IMR-90 (cell line): ENCODE results near the gene C1orf159. TPM values are rescaled to one million over a fixed set of nuclear protein-coding genes. Genes with fewer than 3 reads are reported as not detected.
A peak's percentile ranks its signal among the peaks of the same experiment; 100 is the strongest.

Source experiments
- ATAC-seq: fragments of 200-7000 bp; cut with Tn5 transposase; 2 replicates; pipeline ENCODE4 v1.9.1; 2020; ENCODE audit warnings: low read depth, mild to moderate bottlenecking, moderate library complexity
- BruUV-seq: library from RNA; stranded (reverse); fragments of 400-500 nt; replicated peaks from 2 replicates; lab custom pipeline; 2021; lab: Mats Ljungman, UMichigan
- CTCF ChIA-PET: fragments of 300-600 bp; formaldehyde crosslinking; extraction: SDS; loops from one replicate; lab custom pipeline; 2021; ENCODE audit warnings: antibody characterized with exemption; lab: Yijun Ruan, JAX
- POLR2A ChIA-PET: fragments of 300-600 bp; sonication (Branson Sonifier 250); formaldehyde crosslinking; loops from one replicate; lab custom pipeline; 2022; ENCODE audit warnings: antibody characterized with exemption; ENCODE audit not compliant: unreplicated experiment; lab: Charles Lee
- DNase-seq: peaks from one replicate; pipeline ENCODE4 v3.0.0; 2013
- H2AFZ ChIP-seq: replicated peaks from 2 replicates; pipeline ENCODE3; 2013; ENCODE audit warnings: low read length, mild to moderate bottlenecking; ENCODE audit not compliant: poor library complexity
- H2AK5ac ChIP-seq: 2 replicates; pipeline ENCODE4 v1.6.1; 2013; ENCODE audit warnings: low read depth, low read length, inconsistent platforms
- H2AK9ac ChIP-seq: replicated peaks from 2 replicates; pipeline ENCODE3; 2013; ENCODE audit warnings: mild to moderate bottlenecking, low read depth, low read length, moderate library complexity; ENCODE audit not compliant: poor library complexity
- H2BK120ac ChIP-seq: 2 replicates; pipeline ENCODE4 v1.6.1; 2013; ENCODE audit warnings: low read depth, low read length, inconsistent platforms
- H2BK15ac ChIP-seq: 3 replicates; pipeline ENCODE4 v1.6.1; 2013; ENCODE audit warnings: low read depth, low read length, inconsistent platforms
- H2BK20ac ChIP-seq: 2 replicates; pipeline ENCODE4 v1.6.1; 2013; ENCODE audit warnings: low read depth, mild to moderate bottlenecking, inconsistent platforms, low read length, moderate library complexity
- H2BK5ac ChIP-seq: 2 replicates; pipeline ENCODE4 v1.6.1; 2013; ENCODE audit warnings: mild to moderate bottlenecking, low read depth, low read length, inconsistent platforms; ENCODE audit not compliant: poor library complexity, severe bottlenecking
- H3K14ac ChIP-seq: replicated peaks from 2 replicates; pipeline ENCODE4 v1.6.1; 2013; ENCODE audit warnings: low read depth, low read length, inconsistent platforms
- H3K18ac ChIP-seq: 2 replicates; pipeline ENCODE4 v1.6.1; 2013; ENCODE audit warnings: low read depth, low read length, control low read depth
- H3K23ac ChIP-seq: 2 replicates; pipeline ENCODE4 v1.6.1; 2013; ENCODE audit warnings: low read depth, low read length, inconsistent platforms
- H3K27ac ChIP-seq: 2 replicates; pipeline ENCODE4 v1.5.1; 2013; ENCODE audit warnings: mild to moderate bottlenecking, control low read depth, low read length; ENCODE audit not compliant: insufficient read depth
- H3K27me3 ChIP-seq: 2 replicates; pipeline ENCODE4 v1.6.1; 2013; ENCODE audit warnings: low read length; ENCODE audit not compliant: control insufficient read depth, insufficient read depth
- H3K36me3 ChIP-seq: 2 replicates; pipeline ENCODE4 v1.6.1; 2013; ENCODE audit warnings: low read length, mixed read lengths; ENCODE audit not compliant: control insufficient read depth, insufficient read depth
- H3K4ac ChIP-seq: 2 replicates; pipeline ENCODE4 v1.6.1; 2013; ENCODE audit warnings: low read depth, low read length, inconsistent platforms
- H3K4me1 ChIP-seq: 2 replicates; pipeline ENCODE4 v1.6.1; 2013; ENCODE audit warnings: low read length, mixed read lengths; ENCODE audit not compliant: control insufficient read depth, insufficient read depth
- H3K4me2 ChIP-seq: 2 replicates; pipeline ENCODE4 v1.6.1; 2013; ENCODE audit warnings: low read depth, mild to moderate bottlenecking, control low read depth, low read length, moderate library complexity
- H3K4me3 ChIP-seq: 2 replicates; pipeline ENCODE4 v1.5.1; 2013; ENCODE audit warnings: low read depth, mild to moderate bottlenecking, control low read depth, low read length, moderate library complexity; ENCODE audit not compliant: insufficient read depth
- H3K56ac ChIP-seq: 2 replicates; pipeline ENCODE4 v1.6.1; 2013; ENCODE audit warnings: low read length, inconsistent platforms; ENCODE audit not compliant: insufficient read depth; ENCODE audit errors: extremely low read depth
- H3K79me1 ChIP-seq, 2 experiments: 2 replicates each; pipeline ENCODE4 v1.6.1; 2013; ENCODE audit warnings: low read length in 2 of 2, inconsistent platforms in 1 of 2, low read depth in 1 of 2
- H3K9ac ChIP-seq: 2 replicates; pipeline ENCODE4 v1.6.1; 2013; ENCODE audit warnings: low read depth, low read length, control low read depth
- H3K9me1 ChIP-seq: 2 replicates; pipeline ENCODE4 v1.6.1; 2013; ENCODE audit warnings: low read length, inconsistent platforms; ENCODE audit not compliant: insufficient read depth
- H3K9me3 ChIP-seq: 2 replicates; pipeline ENCODE4 v1.6.1; 2013; ENCODE audit warnings: low read length; ENCODE audit not compliant: control insufficient read depth, insufficient read depth
- H4K20me1 ChIP-seq: 2 replicates; pipeline ENCODE4 v1.6.1; 2013; ENCODE audit warnings: low read length, inconsistent platforms; ENCODE audit not compliant: insufficient read depth
- H4K5ac ChIP-seq: 2 replicates; pipeline ENCODE4 v1.6.1; 2013; ENCODE audit warnings: mild to moderate bottlenecking, low read depth, low read length, control low read depth
- H4K8ac ChIP-seq, 2 experiments: 2 replicates each; pipeline ENCODE4 v1.6.1; 2013; ENCODE audit warnings: low read depth in 2 of 2, low read length in 2 of 2, control low read depth in 1 of 2, inconsistent platforms in 1 of 2
- H4K91ac ChIP-seq: 2 replicates; pipeline ENCODE4 v1.6.1; 2013; ENCODE audit warnings: low read depth, low read length, inconsistent platforms; ENCODE audit not compliant: insufficient read depth
- MAFK ChIP-seq: IDR thresholded peaks from 2 replicates; pipeline ENCODE4 v1.6.1; 2012; ENCODE audit warnings: low read depth, low read length, improper control_type of control experiment
- RFX5 ChIP-seq: IDR thresholded peaks from 2 replicates; pipeline ENCODE4 v1.8.0; 2012; ENCODE audit warnings: low read depth, mild to moderate bottlenecking, low read length, moderate library complexity
- SMC3 ChIP-seq: fragments of 150-350 bp; IDR thresholded peaks from 2 replicates; pipeline ENCODE4 v1.6.1; 2016; ENCODE audit warnings: low read depth, mild to moderate bottlenecking, antibody characterized with exemption, low read length, moderate library complexity
- WGBS, 2 experiments: methylation state at CpG; one replicate each; pipeline versions ENCODE4 v1.1.5 to v1.1.7; 2013; ENCODE audit warnings: missing lambda C conversion rate in 2 of 2; ENCODE audit not compliant: insufficient read length in 1 of 2; ENCODE audit errors: extremely low coverage in 2 of 2; 5-methylcytosine and 5-hydroxymethylcytosine counted together
- dilution Hi-C: fragments of 300-500 bp; cut with HindIII; formaldehyde crosslinking; loops from one replicate; pipeline ENCODE4 v1.14.3; 2018; ENCODE audit warnings: low sequenced_read_pairs; ENCODE audit not compliant: unreplicated experiment
- in situ Hi-C: fragments of 300-500 bp; cut with MboI; formaldehyde crosslinking; loops from 3 replicates; pipeline ENCODE4 v1.14.3; 2019; ENCODE audit warnings: low sequenced_read_pairs, inconsistent platforms, mixed read lengths
- intact Hi-C: fragments of 100-400 bp; cut with micrococcal nuclease; formaldehyde crosslinking; loops from 2 replicates; pipeline ENCODE4 v1.10.0; 2022
- polyA plus RNA-seq, 3 experiments: library from polyadenylated mRNA; depleted of rRNA; stranded (reverse); fragments of >200 nt; gene quantifications; 2 replicates each; pipeline ENCODE4 v1.2.3, GENCODE V29; 2012; ENCODE audit warnings: low replicate concordance in 1 of 3
- total RNA-seq: library from RNA; depleted of rRNA; stranded (reverse); fragments of >200 nt; gene quantifications from 2 replicates; pipeline ENCODE4 v1.2.3, GENCODE V29; 2012
- TF ChIP-seq, protein P1 (sequence below): fragments of 150-350 bp; IDR thresholded peaks from 2 replicates; pipeline ENCODE4 v1.6.1; 2016; ENCODE audit warnings: low read depth, mild to moderate bottlenecking, low read length, moderate library complexity, borderline replicate concordance

Gene C1orf159
- total and polyA plus RNA-seq, 2 of the 4 experiments (the other 2 are of a cell fraction), result 2.9 to 12.6 TPM

- dilution Hi-C loops (no loop called here), intact Hi-C loops (no loop called here), in situ Hi-C loops (no loop called here)
- ChIA-PET CTCF (no interaction called here), POLR2A (no interaction called here)
- Histone ChIP-seq H3K56ac (no peak within 1 kb of the TSS), H4K20me1 (no peaks in the 10 kb centered on the region), H3K27ac (no peak within 1 kb of the TSS), H3K36me3 (no peaks in the 10 kb centered on the region), H3K4me2 (no peak within 1 kb of the TSS), H3K9me1 (no peaks in the 10 kb centered on the region), H2BK20ac (no peak within 1 kb of the TSS), H2AFZ (no peak within 1 kb of the TSS), H3K79me1 (no peaks in the 10 kb centered on the region), H3K23ac (no peak within 1 kb of the TSS), H2BK120ac (no peak within 1 kb of the TSS), H2AK5ac (peak within 1 kb of the TSS; percentile 85), H4K8ac (no peak within 1 kb of the TSS), H3K9ac (no peak within 1 kb of the TSS), H4K5ac (no peak within 1 kb of the TSS), H3K14ac (no peak within 1 kb of the TSS), H3K4me1 (no peaks in the 10 kb centered on the region), H3K27me3 (no peaks in the 10 kb centered on the region; the same call in 1 of the 2 replicates), H2AK9ac (no peak within 1 kb of the TSS), H3K18ac (no peak within 1 kb of the TSS), H3K4ac (no peak within 1 kb of the TSS), H3K4me3 (no peak within 1 kb of the TSS), H2BK5ac (no peak within 1 kb of the TSS), H2BK15ac (no peak within 1 kb of the TSS), H4K91ac (no peak within 1 kb of the TSS), H3K9me3 (no peaks in the 10 kb centered on the region)
- no peak for TF ChIP-seq MAFK
- TF ChIP-seq, protein P1, sequence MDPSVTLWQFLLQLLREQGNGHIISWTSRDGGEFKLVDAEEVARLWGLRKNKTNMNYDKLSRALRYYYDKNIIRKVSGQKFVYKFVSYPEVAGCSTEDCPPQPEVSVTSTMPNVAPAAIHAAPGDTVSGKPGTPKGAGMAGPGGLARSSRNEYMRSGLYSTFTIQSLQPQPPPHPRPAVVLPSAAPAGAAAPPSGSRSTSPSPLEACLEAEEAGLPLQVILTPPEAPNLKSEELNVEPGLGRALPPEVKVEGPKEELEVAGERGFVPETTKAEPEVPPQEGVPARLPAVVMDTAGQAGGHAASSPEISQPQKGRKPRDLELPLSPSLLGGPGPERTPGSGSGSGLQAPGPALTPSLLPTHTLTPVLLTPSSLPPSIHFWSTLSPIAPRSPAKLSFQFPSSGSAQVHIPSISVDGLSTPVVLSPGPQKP, result no peak
- TF ChIP-seq SMC3, result no peak
- TF ChIP-seq RFX5, result no peak
- BruUV-seq, result no TSS peak
- DNase-seq (no peak), ATAC-seq (no peak)
- WGBS, 2 experiments, result 81% methylated on average over 3 of the region's 35 CpGs; no CpG with 5 or more reads in 1 of the 2 experiments
Observed at GRCh38 chr1:1073743-1074587, 41.9 kb downstream of the C1orf159 start, which contains the start of gene RNF223. Gene RNF223, minus strand, starts transcription at chr1:1074306. Its CDS starts 1,740 bp downstream, at chr1:1072566.
